ENCODE results near the gene RHOH. TPM values are rescaled to one million over a fixed set of nuclear protein-coding genes. Genes with fewer than 3 reads are reported as not detected.
A peak's percentile ranks its signal among the peaks of the same experiment; 100 is the strongest.

RHOH gene
- total and polyA plus RNA-seq, 9 of the 15 experiments (the other 6 are each of a cell fraction or from before 2014, with no cell fraction given) = 14.3 to 37.7 (median 23.2) TPM

DNA sequence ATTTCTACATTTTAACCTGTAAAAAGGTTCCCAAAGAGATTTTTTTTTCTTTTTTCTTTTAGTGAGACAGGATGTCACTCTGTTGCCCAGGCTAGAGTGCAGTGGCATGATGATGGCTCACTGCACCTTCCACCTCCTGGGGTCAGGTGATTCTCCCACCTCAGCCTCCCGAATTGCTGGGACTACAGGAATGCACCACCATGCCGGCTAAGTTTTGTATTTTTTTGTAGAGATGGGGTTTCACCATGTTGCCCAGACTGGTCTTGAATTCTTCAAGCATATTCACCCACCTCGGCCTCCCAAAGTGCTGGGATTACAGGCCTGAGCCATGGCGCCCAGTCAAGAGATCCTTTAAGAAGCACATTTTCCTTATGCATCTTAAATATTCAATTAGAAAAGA lies 12.6 kb downstream of the RHOH start:
- no peaks in the 10 kb centered on the region for H3K9me3 ChIP-seq (replicated peaks; ENCODE audit: control insufficient read depth, insufficient read depth, low read depth, low read length)
- peak overlapping the region; percentile 97 for H3K27ac ChIP-seq (ENCODE audit: extremely low read depth, low read depth, low read length)
- H3K36me3 ChIP-seq (ENCODE audit: control insufficient read depth, insufficient read depth, low read length) = peaks cover 39% of the 10 kb centered on the region; the same call in 2 of the 3 replicates
- peak overlapping the region; percentile 29 for H3K4me3 ChIP-seq
- no peaks in the 10 kb centered on the region for H3K9me1 ChIP-seq (ENCODE audit: control insufficient read depth, insufficient read depth, low read length)
- intact Hi-C loops (cut with micrococcal nuclease) = loop anchor here (2.0 kb wide), 1 partner anchor 29 kb away; no protein-coding TSS in a partner anchor
- no TSS peak for BruUV-seq (replicated peaks)
- DNase-seq (ENCODE audit: extremely low read depth in 1 of 4, low spot score in 3 of 4) (no peak), ATAC-seq (peak; percentile 14), FAIRE-seq (peak; percentile 6)
- ChIA-PET CTCF (ENCODE audit: low intra/inter-chr PET ratio) (no interaction called here), POLR2A (interaction anchor here (1.1 kb wide), 1 partner anchor 28 kb away, joined by 3 read pairs; no protein-coding TSS in a partner anchor)
- 12% methylated on average over 4 of the region's 4 CpGs for WGBS (ENCODE audit: insufficient coverage, low coverage, missing lambda C conversion rate)
- peaks cover 17 to 37% of the 10 kb centered on the region in 2 experiments for H3K4me1 ChIP-seq (replicated peaks in 1 of 2; ENCODE audit: control insufficient read depth in 2 of 2, insufficient read depth in 2 of 2, low read length in 2 of 2)
- peaks cover 100% of the 10 kb centered on the region for H3K79me2 ChIP-seq (ENCODE audit: control insufficient read depth, insufficient read depth, low read length)
- H3K4me2 ChIP-seq (ENCODE audit: insufficient read depth, low read length) = peak overlapping the region; percentile 91
- H2AFZ ChIP-seq (ENCODE audit: low read depth, low read length) = peak overlapping the region; percentile 91
- H4K20me1 ChIP-seq (replicated peaks; ENCODE audit: control insufficient read depth, insufficient read depth, low read length) = no peaks in the 10 kb centered on the region
- peak overlapping the region; percentile 36 to 91; a peak in 3 of 4 replicates for H3K9ac ChIP-seq (ENCODE audit: insufficient read depth in 1 of 2, low read depth in 2 of 2, low read length in 2 of 2)
- in situ Hi-C loops (cut with MboI) = no loop called here
- no peaks in the 10 kb centered on the region for H3K27me3 ChIP-seq (ENCODE audit: control insufficient read depth in 2 of 2, insufficient read depth in 2 of 2, low read length in 2 of 2)
- 0 out of 2 replicates have a peak, but pooled peaks have one; percentile 58 for TF ChIP-seq ELF4 (CRISPR knock-in tag; IDR thresholded peaks at IDR 0.05)
- TF ChIP-seq, protein P1, sequence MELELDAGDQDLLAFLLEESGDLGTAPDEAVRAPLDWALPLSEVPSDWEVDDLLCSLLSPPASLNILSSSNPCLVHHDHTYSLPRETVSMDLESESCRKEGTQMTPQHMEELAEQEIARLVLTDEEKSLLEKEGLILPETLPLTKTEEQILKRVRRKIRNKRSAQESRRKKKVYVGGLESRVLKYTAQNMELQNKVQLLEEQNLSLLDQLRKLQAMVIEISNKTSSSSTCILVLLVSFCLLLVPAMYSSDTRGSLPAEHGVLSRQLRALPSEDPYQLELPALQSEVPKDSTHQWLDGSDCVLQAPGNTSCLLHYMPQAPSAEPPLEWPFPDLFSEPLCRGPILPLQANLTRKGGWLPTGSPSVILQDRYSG (tag; conservative IDR thresholded peaks at IDR 0.05; ENCODE audit: low read depth) = peak; percentile 70; the same call in 1 of the 2 replicates
- TF ChIP-seq, protein P2, sequence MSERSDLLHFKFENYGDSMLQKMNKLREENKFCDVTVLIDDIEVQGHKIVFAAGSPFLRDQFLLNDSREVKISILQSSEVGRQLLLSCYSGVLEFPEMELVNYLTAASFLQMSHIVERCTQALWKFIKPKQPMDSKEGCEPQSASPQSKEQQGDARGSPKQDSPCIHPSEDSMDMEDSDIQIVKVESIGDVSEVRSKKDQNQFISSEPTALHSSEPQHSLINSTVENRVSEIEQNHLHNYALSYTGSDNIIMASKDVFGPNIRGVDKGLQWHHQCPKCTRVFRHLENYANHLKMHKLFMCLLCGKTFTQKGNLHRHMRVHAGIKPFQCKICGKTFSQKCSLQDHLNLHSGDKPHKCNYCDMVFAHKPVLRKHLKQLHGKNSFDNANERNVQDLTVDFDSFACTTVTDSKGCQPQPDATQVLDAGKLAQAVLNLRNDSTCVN (CRISPR knock-in tag; IDR thresholded peaks at IDR 0.05) = 0 out of 2 replicates have a peak, but pooled peaks have one; percentile 59
- TF ChIP-seq NR2C2 (CRISPR knock-in tag; IDR thresholded peaks at IDR 0.05) = no peak
- peak; percentile 39; the same call in 1 of the 2 replicates for TF ChIP-seq NR2C2 (tag; IDR thresholded peaks at IDR 0.05)
- TF ChIP-seq, protein P3, sequence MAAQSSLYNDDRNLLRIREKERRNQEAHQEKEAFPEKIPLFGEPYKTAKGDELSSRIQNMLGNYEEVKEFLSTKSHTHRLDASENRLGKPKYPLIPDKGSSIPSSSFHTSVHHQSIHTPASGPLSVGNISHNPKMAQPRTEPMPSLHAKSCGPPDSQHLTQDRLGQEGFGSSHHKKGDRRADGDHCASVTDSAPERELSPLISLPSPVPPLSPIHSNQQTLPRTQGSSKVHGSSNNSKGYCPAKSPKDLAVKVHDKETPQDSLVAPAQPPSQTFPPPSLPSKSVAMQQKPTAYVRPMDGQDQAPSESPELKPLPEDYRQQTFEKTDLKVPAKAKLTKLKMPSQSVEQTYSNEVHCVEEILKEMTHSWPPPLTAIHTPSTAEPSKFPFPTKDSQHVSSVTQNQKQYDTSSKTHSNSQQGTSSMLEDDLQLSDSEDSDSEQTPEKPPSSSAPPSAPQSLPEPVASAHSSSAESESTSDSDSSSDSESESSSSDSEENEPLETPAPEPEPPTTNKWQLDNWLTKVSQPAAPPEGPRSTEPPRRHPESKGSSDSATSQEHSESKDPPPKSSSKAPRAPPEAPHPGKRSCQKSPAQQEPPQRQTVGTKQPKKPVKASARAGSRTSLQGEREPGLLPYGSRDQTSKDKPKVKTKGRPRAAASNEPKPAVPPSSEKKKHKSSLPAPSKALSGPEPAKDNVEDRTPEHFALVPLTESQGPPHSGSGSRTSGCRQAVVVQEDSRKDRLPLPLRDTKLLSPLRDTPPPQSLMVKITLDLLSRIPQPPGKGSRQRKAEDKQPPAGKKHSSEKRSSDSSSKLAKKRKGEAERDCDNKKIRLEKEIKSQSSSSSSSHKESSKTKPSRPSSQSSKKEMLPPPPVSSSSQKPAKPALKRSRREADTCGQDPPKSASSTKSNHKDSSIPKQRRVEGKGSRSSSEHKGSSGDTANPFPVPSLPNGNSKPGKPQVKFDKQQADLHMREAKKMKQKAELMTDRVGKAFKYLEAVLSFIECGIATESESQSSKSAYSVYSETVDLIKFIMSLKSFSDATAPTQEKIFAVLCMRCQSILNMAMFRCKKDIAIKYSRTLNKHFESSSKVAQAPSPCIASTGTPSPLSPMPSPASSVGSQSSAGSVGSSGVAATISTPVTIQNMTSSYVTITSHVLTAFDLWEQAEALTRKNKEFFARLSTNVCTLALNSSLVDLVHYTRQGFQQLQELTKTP (IDR thresholded peaks at IDR 0.05; ENCODE audit: low read depth in 1 of 2, partially characterized antibody in 2 of 2) = peak; percentile 36 to 60
- TF ChIP-seq, protein P4, sequence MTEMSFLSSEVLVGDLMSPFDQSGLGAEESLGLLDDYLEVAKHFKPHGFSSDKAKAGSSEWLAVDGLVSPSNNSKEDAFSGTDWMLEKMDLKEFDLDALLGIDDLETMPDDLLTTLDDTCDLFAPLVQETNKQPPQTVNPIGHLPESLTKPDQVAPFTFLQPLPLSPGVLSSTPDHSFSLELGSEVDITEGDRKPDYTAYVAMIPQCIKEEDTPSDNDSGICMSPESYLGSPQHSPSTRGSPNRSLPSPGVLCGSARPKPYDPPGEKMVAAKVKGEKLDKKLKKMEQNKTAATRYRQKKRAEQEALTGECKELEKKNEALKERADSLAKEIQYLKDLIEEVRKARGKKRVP (CRISPR knock-in tag; IDR thresholded peaks at IDR 0.05) = 0 out of 2 replicates have a peak, but pooled peaks have one; percentile 14
- TF ChIP-seq, protein P5, sequence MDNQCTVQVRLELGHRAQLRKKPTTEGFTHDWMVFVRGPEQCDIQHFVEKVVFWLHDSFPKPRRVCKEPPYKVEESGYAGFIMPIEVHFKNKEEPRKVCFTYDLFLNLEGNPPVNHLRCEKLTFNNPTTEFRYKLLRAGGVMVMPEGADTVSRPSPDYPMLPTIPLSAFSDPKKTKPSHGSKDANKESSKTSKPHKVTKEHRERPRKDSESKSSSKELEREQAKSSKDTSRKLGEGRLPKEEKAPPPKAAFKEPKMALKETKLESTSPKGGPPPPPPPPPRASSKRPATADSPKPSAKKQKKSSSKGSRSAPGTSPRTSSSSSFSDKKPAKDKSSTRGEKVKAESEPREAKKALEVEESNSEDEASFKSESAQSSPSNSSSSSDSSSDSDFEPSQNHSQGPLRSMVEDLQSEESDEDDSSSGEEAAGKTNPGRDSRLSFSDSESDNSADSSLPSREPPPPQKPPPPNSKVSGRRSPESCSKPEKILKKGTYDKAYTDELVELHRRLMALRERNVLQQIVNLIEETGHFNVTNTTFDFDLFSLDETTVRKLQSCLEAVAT (IDR thresholded peaks at IDR 0.05) = peak; percentile 64 to 87; a peak in 3 of 4 replicates
- TF ChIP-seq L3MBTL2 (IDR thresholded peaks at IDR 0.05) = peak; percentile 30
- TF ChIP-seq NEUROD1 (IDR thresholded peaks at IDR 0.05; ENCODE audit: borderline replicate concordance, low read depth, low read length, partially characterized antibody) = no peak
- TF ChIP-seq NCOA4 (IDR thresholded peaks at IDR 0.05; ENCODE audit: partially characterized antibody) = no peak
- 0 out of 2 replicates have a peak, but pooled peaks have one; percentile 32 for TF ChIP-seq RAD51 (IDR thresholded peaks at IDR 0.05; ENCODE audit: borderline replicate concordance, low read depth)

Data from K562 (cell line).